SU-DHL-6 (cell line): Measurements from ENCODE around the gene GCN1.
A peak's percentile ranks its signal among the peaks of the same experiment; 100 is the strongest.

ENCODE experiments used
- H2AFZ ChIP-seq: fragments of 200-600 bp; sonication (generic); 2 replicates; pipeline ENCODE4 v1.6.1; 2014; ENCODE audit warnings: low read depth, mild to moderate bottlenecking, moderate library complexity, mixed read lengths, antibody characterized with exemption, low read length; ENCODE audit not compliant: severe bottlenecking
- H3F3A ChIP-seq: fragments of 200-600 bp; shearing (Covaris generic); 2 replicates; pipeline ENCODE4 v1.6.0; 2016; ENCODE audit warnings: antibody characterized with exemption, mild to moderate bottlenecking; ENCODE audit not compliant: insufficient read depth
- H3K27ac ChIP-seq: fragments of 200-600 bp; sonication (generic); 2 replicates; pipeline ENCODE4 v1.5.1; 2016; ENCODE audit warnings: low read depth, mild to moderate bottlenecking, low read length, moderate library complexity, mixed read lengths
- H3K27me3 ChIP-seq: fragments of 200-600 bp; sonication (generic), shearing (Covaris generic); 2 replicates; pipeline ENCODE4 v1.6.0; 2014; ENCODE audit warnings: mild to moderate bottlenecking, low read length
- H3K36me3 ChIP-seq: fragments of 200-600 bp; sonication (generic); 2 replicates; pipeline ENCODE4 v1.6.1; 2014; ENCODE audit warnings: mild to moderate bottlenecking, low read length, mixed read lengths
- H3K4me2 ChIP-seq: fragments of 300-600, 200-600 bp; shearing (Covaris generic), sonication (generic); 2 replicates; pipeline ENCODE4 v1.6.0; 2014; ENCODE audit warnings: low read length, low read depth, mild to moderate bottlenecking; ENCODE audit not compliant: poor library complexity, severe bottlenecking
- H3K4me3 ChIP-seq: fragments of 200-600 bp; sonication (generic); 2 replicates; pipeline ENCODE4 v1.5.1; 2014; ENCODE audit warnings: antibody characterized with exemption, low read length, mild to moderate bottlenecking, mixed read lengths; ENCODE audit not compliant: insufficient read depth, poor library complexity, severe bottlenecking
- H3K79me2 ChIP-seq: fragments of 200-600 bp; sonication (generic); 2 replicates; pipeline ENCODE4 v1.6.1; 2014; ENCODE audit warnings: mild to moderate bottlenecking, low read length, moderate library complexity; ENCODE audit not compliant: insufficient read depth
- H3K9ac ChIP-seq: fragments of 200-600 bp; sonication (generic); 2 replicates; pipeline ENCODE4 v1.7.0; 2014; ENCODE audit warnings: mild to moderate bottlenecking, low read length
- H3K9me2 ChIP-seq: fragments of 200-600 bp; sonication (generic); replicated peaks from 2 replicates; pipeline ENCODE4 v1.6.1; 2014; ENCODE audit warnings: low read length; ENCODE audit not compliant: insufficient read depth
- H3K9me3 ChIP-seq: fragments of 200-600 bp; sonication (generic); 2 replicates; pipeline ENCODE4 v1.6.1; 2014; ENCODE audit warnings: low read length, mixed read lengths; ENCODE audit not compliant: insufficient read depth
- H4K20me1 ChIP-seq: fragments of 200-600 bp; sonication (generic); 2 replicates; pipeline ENCODE4 v1.6.1; 2014; ENCODE audit warnings: low read depth, mild to moderate bottlenecking, antibody characterized with exemption, low read length, moderate library complexity, mixed read lengths
- CTCF ChIP-seq: fragments of 200-600 bp; sonication (generic); IDR thresholded peaks from one replicate; pipeline ENCODE4 v1.5.1; 2017; ENCODE audit warnings: antibody characterized with exemption, mild to moderate bottlenecking, low read length, moderate library complexity; ENCODE audit not compliant: insufficient read depth, poor library complexity, severe bottlenecking
- EZH2phosphoT487 ChIP-seq: fragments of 200-600 bp; sonication (generic), shearing (Covaris generic); conservative IDR thresholded peaks from 2 replicates; pipeline ENCODE4 v1.6.1; 2018; ENCODE audit warnings: mild to moderate bottlenecking, antibody characterized with exemption, low read length, moderate library complexity, mixed read lengths

Gene GCN1

GRCh38 chr12:120132054-120132836, 62.3 kb downstream of the GCN1 start:
- Histone ChIP-seq H3F3A (peaks cover 18% of the 10 kb centered on the region), H3K9me3 (no peaks in the 10 kb centered on the region), H3K9me2 (no peaks in the 10 kb centered on the region), H3K27ac (peak overlapping the region; percentile 96), H4K20me1 (no peaks in the 10 kb centered on the region), H3K9ac (peak overlapping the region; percentile 43), H3K79me2 (no peaks in the 10 kb centered on the region), H3K27me3 (no peaks in the 10 kb centered on the region), H3K4me3 (no peak overlapping the region), H3K4me2 (peak overlapping the region; percentile 66), H3K36me3 (peaks cover 10% of the 10 kb centered on the region; the same call in 1 of the 2 replicates), H2AFZ (no peak overlapping the region)
- TF ChIP-seq CTCF (no peak), EZH2phosphoT487 (no peak)

- Histone ChIP-seq H2AFZ (no peak overlapping the region), H3F3A (peaks cover 23% of the 10 kb centered on the region), H3K9me2 (no peaks in the 10 kb centered on the region), H3K4me2 (no peak overlapping the region), H3K4me3 (no peak overlapping the region), H4K20me1 (no peaks in the 10 kb centered on the region), H3K9me3 (no peaks in the 10 kb centered on the region), H3K36me3 (peaks cover 10% of the 10 kb centered on the region; the same call in 1 of the 2 replicates), H3K79me2 (no peaks in the 10 kb centered on the region), H3K9ac (no peak overlapping the region), H3K27ac (peak overlapping the region; percentile 96; the same call in 1 of the 2 replicates), H3K27me3 (no peaks in the 10 kb centered on the region)
- TF ChIP-seq CTCF = no peak
- TF ChIP-seq EZH2phosphoT487 = no peak
Measured at GRCh38 chr12:120131116-120131515, 63.4 kb downstream of the GCN1 start.

- H3K27me3 ChIP-seq = no peaks in the 10 kb centered on the region
- H3K4me3 ChIP-seq = no peak overlapping the region
- H3K9me3 ChIP-seq = no peaks in the 10 kb centered on the region
- no peaks in the 10 kb centered on the region for H3K79me2 ChIP-seq
- no peaks in the 10 kb centered on the region for H3K9me2 ChIP-seq
- TF ChIP-seq EZH2phosphoT487 = no peak
- TF ChIP-seq CTCF = no peak
- no peak overlapping the region for H2AFZ ChIP-seq
- no peak overlapping the region for H3K27ac ChIP-seq
- no peak overlapping the region for H3K4me2 ChIP-seq
- H3K9ac ChIP-seq = no peak overlapping the region
- no peaks in the 10 kb centered on the region for H4K20me1 ChIP-seq
- H3F3A ChIP-seq = peaks cover 32% of the 10 kb centered on the region
- peaks cover 10% of the 10 kb centered on the region; the same call in 1 of the 2 replicates for H3K36me3 ChIP-seq
Measured at GRCh38 chr12:120130011-120130410, 64.5 kb downstream of the GCN1 start.
